Stimulated activated memory B cell treated with anti-CD40 and anti-IgM and Interleukin-4, amounts not matched to agents 10 μg/mL and 1 μg/mL and 100 μg/mL, for 72 hours (primary cell): ENCODE data around the gene ITGB6.

Source experiments
- ATAC-seq: fragments of 150-1000 bp; cut with Tn5 transposase; 2 replicates; pipeline ENCODE4 v1.10.0; 2021
- H3K27ac Mint-ChIP-seq: one replicate; pipeline ENCODE4 v1.8.0; 2022; ENCODE audit warnings: mild to moderate bottlenecking, mixed read lengths
- H3K27me3 Mint-ChIP-seq: one replicate; pipeline ENCODE4 v1.8.0; 2022; ENCODE audit warnings: mixed read lengths
- H3K36me3 Mint-ChIP-seq: one replicate; pipeline ENCODE4 v1.8.0; 2022; ENCODE audit warnings: mixed read lengths
- H3K4me1 Mint-ChIP-seq: one replicate; pipeline ENCODE4 v1.8.0; 2022; ENCODE audit warnings: mixed read lengths
- H3K4me3 Mint-ChIP-seq: one replicate; pipeline ENCODE4 v1.8.0; 2022; ENCODE audit warnings: mild to moderate bottlenecking, moderate library complexity, mixed read lengths
- H3K9me3 Mint-ChIP-seq: one replicate; pipeline ENCODE4 v1.8.0; 2022; ENCODE audit warnings: mixed read lengths

ITGB6 gene

GRCh38 chr2:160076914-160077313 is 123.2 kb downstream of the ITGB6 start:
- ATAC-seq: no peak
- Mint-ChIP-seq H3K27ac (no peak overlapping the region), H3K9me3 (peaks cover 9% of the 10 kb centered on the region), H3K27me3 (no peaks in the 10 kb centered on the region), H3K36me3 (no peaks in the 10 kb centered on the region), H3K4me1 (no peaks in the 10 kb centered on the region), H3K4me3 (no peak overlapping the region)

- Mint-ChIP-seq H3K9me3 (peaks cover 6% of the 10 kb centered on the region), H3K4me1 (no peaks in the 10 kb centered on the region), H3K27me3 (no peaks in the 10 kb centered on the region), H3K27ac (no peak overlapping the region), H3K4me3 (no peak overlapping the region), H3K36me3 (no peaks in the 10 kb centered on the region)
- ATAC-seq: no peak
Measured at GRCh38 chr2:160076241-160076640, 123.8 kb downstream of the ITGB6 start.

- Mint-ChIP-seq H3K4me1 (no peaks in the 10 kb centered on the region), H3K27me3 (no peaks in the 10 kb centered on the region), H3K36me3 (no peaks in the 10 kb centered on the region), H3K4me3 (no peak overlapping the region), H3K9me3 (peaks cover 3% of the 10 kb centered on the region), H3K27ac (no peak overlapping the region)
- no peak for ATAC-seq
Measured at GRCh38 chr2:160075171-160075570, 124.9 kb downstream of the ITGB6 start.

- H3K4me3 Mint-ChIP-seq: no peak overlapping the region
- no peak for ATAC-seq
- H3K36me3 Mint-ChIP-seq: no peaks in the 10 kb centered on the region
- no peaks in the 10 kb centered on the region for H3K27me3 Mint-ChIP-seq
- no peaks in the 10 kb centered on the region for H3K4me1 Mint-ChIP-seq
- no peak overlapping the region for H3K27ac Mint-ChIP-seq
- peaks cover 2% of the 10 kb centered on the region for H3K9me3 Mint-ChIP-seq
Measured at GRCh38 chr2:160073284-160073888, 126.7 kb downstream of the ITGB6 start.

GRCh38 chr2:160068906-160069305 is 131.2 kb downstream of the ITGB6 start:
- Mint-ChIP-seq H3K27ac (no peak overlapping the region), H3K4me3 (no peak overlapping the region), H3K9me3 (peaks cover 5% of the 10 kb centered on the region), H3K27me3 (peaks cover 29% of the 10 kb centered on the region), H3K36me3 (no peaks in the 10 kb centered on the region), H3K4me1 (no peaks in the 10 kb centered on the region)
- no peak for ATAC-seq

- Mint-ChIP-seq H3K4me1 (peaks cover 10% of the 10 kb centered on the region), H3K9me3 (peaks cover 5% of the 10 kb centered on the region), H3K27me3 (peaks cover 60% of the 10 kb centered on the region), H3K36me3 (no peaks in the 10 kb centered on the region), H3K4me3 (no peak overlapping the region), H3K27ac (no peak overlapping the region)
- ATAC-seq: no peak
Measured at GRCh38 chr2:160064916-160065315, 135.2 kb downstream of the ITGB6 start.

- no peak overlapping the region for H3K4me3 Mint-ChIP-seq
- H3K9me3 Mint-ChIP-seq: peaks cover 5% of the 10 kb centered on the region
- H3K27me3 Mint-ChIP-seq: peaks cover 68% of the 10 kb centered on the region
- H3K36me3 Mint-ChIP-seq: no peaks in the 10 kb centered on the region
- no peak for ATAC-seq
- H3K4me1 Mint-ChIP-seq: peaks cover 10% of the 10 kb centered on the region
- H3K27ac Mint-ChIP-seq: no peak overlapping the region
Measured at GRCh38 chr2:160063879-160064612, 136.0 kb downstream of the ITGB6 start.

GRCh38 chr2:160063271-160063670 is 136.8 kb downstream of the ITGB6 start:
- H3K4me1 Mint-ChIP-seq: peaks cover 10% of the 10 kb centered on the region
- ATAC-seq: no peak
- H3K9me3 Mint-ChIP-seq: peaks cover 3% of the 10 kb centered on the region
- no peak overlapping the region for H3K4me3 Mint-ChIP-seq
- H3K27ac Mint-ChIP-seq: no peak overlapping the region
- H3K36me3 Mint-ChIP-seq: no peaks in the 10 kb centered on the region
- H3K27me3 Mint-ChIP-seq: peaks cover 76% of the 10 kb centered on the region

GRCh38 chr2:160062292-160063005 is 137.6 kb downstream of the ITGB6 start, which contains the start of gene PLA2R1:
Gene PLA2R1 (minus strand): TSS chr2:160062615. CDS start chr2:160062403, 212 bp downstream.
- H3K9me3 Mint-ChIP-seq: peaks cover 3% of the 10 kb centered on the region
- H3K27me3 Mint-ChIP-seq: peaks cover 84% of the 10 kb centered on the region
- no peak within 1 kb of the TSS for H3K27ac Mint-ChIP-seq
- no peaks in the 10 kb centered on the region for H3K36me3 Mint-ChIP-seq
- peak within 1 kb of the TSS; percentile 40 for H3K4me3 Mint-ChIP-seq
- no peak for ATAC-seq
- peaks cover 10% of the 10 kb centered on the region for H3K4me1 Mint-ChIP-seq

GRCh38 chr2:160061944-160062291 is 138.2 kb downstream of the ITGB6 start:
- H3K27ac Mint-ChIP-seq: no peak overlapping the region
- ATAC-seq: no peak
- H3K4me1 Mint-ChIP-seq: peaks cover 10% of the 10 kb centered on the region
- no peaks in the 10 kb centered on the region for H3K36me3 Mint-ChIP-seq
- H3K27me3 Mint-ChIP-seq: peaks cover 89% of the 10 kb centered on the region
- H3K9me3 Mint-ChIP-seq: peaks cover 3% of the 10 kb centered on the region
- peak overlapping the region; percentile 40 for H3K4me3 Mint-ChIP-seq

GRCh38 chr2:160061533-160061932 is 138.5 kb downstream of the ITGB6 start:
- no peak overlapping the region for H3K27ac Mint-ChIP-seq
- peaks cover 90% of the 10 kb centered on the region for H3K27me3 Mint-ChIP-seq
- peaks cover 10% of the 10 kb centered on the region for H3K4me1 Mint-ChIP-seq
- no peak for ATAC-seq
- peaks cover 3% of the 10 kb centered on the region for H3K9me3 Mint-ChIP-seq
- no peak overlapping the region for H3K4me3 Mint-ChIP-seq
- no peaks in the 10 kb centered on the region for H3K36me3 Mint-ChIP-seq

- H3K4me1 Mint-ChIP-seq: peaks cover 10% of the 10 kb centered on the region
- peaks cover 82% of the 10 kb centered on the region for H3K27me3 Mint-ChIP-seq
- no peaks in the 10 kb centered on the region for H3K9me3 Mint-ChIP-seq
- no peaks in the 10 kb centered on the region for H3K36me3 Mint-ChIP-seq
- no peak for ATAC-seq
- H3K27ac Mint-ChIP-seq: no peak overlapping the region
- no peak overlapping the region for H3K4me3 Mint-ChIP-seq
Measured at GRCh38 chr2:160060297-160060696, 139.8 kb downstream of the ITGB6 start.

GRCh38 chr2:160057356-160057755 is 142.7 kb downstream of the ITGB6 start:
- no peaks in the 10 kb centered on the region for H3K9me3 Mint-ChIP-seq
- H3K36me3 Mint-ChIP-seq: no peaks in the 10 kb centered on the region
- ATAC-seq: no peak
- no peak overlapping the region for H3K4me3 Mint-ChIP-seq
- no peak overlapping the region for H3K27ac Mint-ChIP-seq
- H3K4me1 Mint-ChIP-seq: peaks cover under 1% of the 10 kb centered on the region
- H3K27me3 Mint-ChIP-seq: peaks cover 61% of the 10 kb centered on the region

GRCh38 chr2:160055726-160056108 is 144.4 kb downstream of the ITGB6 start:
- H3K27me3 Mint-ChIP-seq: peaks cover 53% of the 10 kb centered on the region
- no peak for ATAC-seq
- H3K9me3 Mint-ChIP-seq: no peaks in the 10 kb centered on the region
- no peaks in the 10 kb centered on the region for H3K36me3 Mint-ChIP-seq
- H3K27ac Mint-ChIP-seq: no peak overlapping the region
- H3K4me3 Mint-ChIP-seq: no peak overlapping the region
- H3K4me1 Mint-ChIP-seq: no peaks in the 10 kb centered on the region

- H3K36me3 Mint-ChIP-seq: no peaks in the 10 kb centered on the region
- no peak overlapping the region for H3K4me3 Mint-ChIP-seq
- ATAC-seq: no peak
- H3K9me3 Mint-ChIP-seq: no peaks in the 10 kb centered on the region
- peaks cover 53% of the 10 kb centered on the region for H3K27me3 Mint-ChIP-seq
- H3K4me1 Mint-ChIP-seq: no peaks in the 10 kb centered on the region
- no peak overlapping the region for H3K27ac Mint-ChIP-seq
Measured at GRCh38 chr2:160054984-160055725, 144.9 kb downstream of the ITGB6 start.
